HEK293 (cell line): Measurements from ENCODE around the gene LMAN2L.

ENCODE experiments used
- GFI1B ChIP-seq: fragments of 450-650 bp; formaldehyde crosslinking; IDR thresholded peaks from 2 replicates; pipeline ENCODE4 v1.5.1; 2016; ENCODE audit warnings: missing biosample characterization, missing genetic modification characterization
- GLIS2 ChIP-seq: fragments of 450-650 bp; formaldehyde crosslinking; IDR thresholded peaks from 2 replicates; pipeline ENCODE4 v1.5.1; 2016; ENCODE audit warnings: missing biosample characterization, missing genetic modification characterization
- MEIS1 ChIP-seq: sonication (generic); formaldehyde crosslinking; IDR thresholded peaks from 2 replicates; pipeline ENCODE4 v1.8.1; 2022; ENCODE audit warnings: missing genetic modification reagents, mild to moderate bottlenecking, borderline replicate concordance
- ZEB2 ChIP-seq: fragments of 450-650 bp; formaldehyde crosslinking; IDR thresholded peaks from 2 replicates; pipeline ENCODE4 v1.5.1; 2016; ENCODE audit warnings: missing biosample characterization, missing genetic modification characterization
- ZNF488 ChIP-seq: fragments of 450-650 bp; formaldehyde crosslinking; IDR thresholded peaks from 2 replicates; pipeline ENCODE4 v1.5.1; 2016; ENCODE audit warnings: missing biosample characterization, missing genetic modification characterization
- ZNF549 ChIP-seq: fragments of 450-650 bp; IDR thresholded peaks from 2 replicates; pipeline ENCODE4 v1.5.1; 2018; ENCODE audit warnings: missing biosample characterization, missing genetic modification characterization, mild to moderate bottlenecking, inconsistent platforms, moderate library complexity
- ZNF571 ChIP-seq: fragments of 450-650 bp; formaldehyde crosslinking; IDR thresholded peaks from 2 replicates; pipeline ENCODE4 v1.5.0; 2017; ENCODE audit warnings: missing biosample characterization, missing genetic modification characterization
- ZNF707 ChIP-seq: fragments of 450-650 bp; formaldehyde crosslinking; IDR thresholded peaks from 2 replicates; pipeline ENCODE4 v1.5.1; 2016; ENCODE audit warnings: missing biosample characterization, missing genetic modification characterization
- ZNF792 ChIP-seq: fragments of 450-650 bp; formaldehyde crosslinking; IDR thresholded peaks from 2 replicates; pipeline ENCODE4 v1.5.1; 2016; ENCODE audit warnings: missing biosample characterization, missing genetic modification characterization
- TF ChIP-seq, protein P1 (sequence below): fragments of 450-650 bp; formaldehyde crosslinking; IDR thresholded peaks from 2 replicates; pipeline ENCODE4 v1.5.1; 2016; ENCODE audit warnings: missing biosample characterization, missing genetic modification characterization

DNA sequence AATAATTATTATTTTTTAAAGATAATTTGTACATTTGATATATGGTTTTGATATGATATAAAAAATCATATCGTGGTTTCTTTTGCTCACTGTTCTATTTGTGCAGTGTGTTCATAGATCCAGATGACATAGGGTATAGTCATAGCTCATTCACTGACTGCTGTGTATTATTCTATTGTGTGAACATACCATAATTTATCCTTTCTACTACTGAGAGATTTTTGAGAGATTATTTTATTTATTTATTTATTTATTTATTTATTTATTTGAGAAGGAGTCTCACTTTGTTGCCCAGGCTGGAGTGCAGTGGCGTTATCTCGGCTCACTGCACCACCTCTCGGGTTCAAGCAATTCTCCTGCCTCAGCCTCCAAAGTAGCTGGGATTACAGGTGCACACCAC, 58.3 kb downstream of the LMAN2L start:
- no peak for TF ChIP-seq ZNF549
- TF ChIP-seq, protein P1, sequence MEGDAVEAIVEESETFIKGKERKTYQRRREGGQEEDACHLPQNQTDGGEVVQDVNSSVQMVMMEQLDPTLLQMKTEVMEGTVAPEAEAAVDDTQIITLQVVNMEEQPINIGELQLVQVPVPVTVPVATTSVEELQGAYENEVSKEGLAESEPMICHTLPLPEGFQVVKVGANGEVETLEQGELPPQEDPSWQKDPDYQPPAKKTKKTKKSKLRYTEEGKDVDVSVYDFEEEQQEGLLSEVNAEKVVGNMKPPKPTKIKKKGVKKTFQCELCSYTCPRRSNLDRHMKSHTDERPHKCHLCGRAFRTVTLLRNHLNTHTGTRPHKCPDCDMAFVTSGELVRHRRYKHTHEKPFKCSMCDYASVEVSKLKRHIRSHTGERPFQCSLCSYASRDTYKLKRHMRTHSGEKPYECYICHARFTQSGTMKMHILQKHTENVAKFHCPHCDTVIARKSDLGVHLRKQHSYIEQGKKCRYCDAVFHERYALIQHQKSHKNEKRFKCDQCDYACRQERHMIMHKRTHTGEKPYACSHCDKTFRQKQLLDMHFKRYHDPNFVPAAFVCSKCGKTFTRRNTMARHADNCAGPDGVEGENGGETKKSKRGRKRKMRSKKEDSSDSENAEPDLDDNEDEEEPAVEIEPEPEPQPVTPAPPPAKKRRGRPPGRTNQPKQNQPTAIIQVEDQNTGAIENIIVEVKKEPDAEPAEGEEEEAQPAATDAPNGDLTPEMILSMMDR = no peak
- TF ChIP-seq ZEB2 (tag by site-specific recombination) = no peak
- TF ChIP-seq GFI1B (tag by site-specific recombination) = no peak
- no peak for TF ChIP-seq MEIS1
- no peak for TF ChIP-seq ZNF707 (tag by site-specific recombination)
- TF ChIP-seq GLIS2 (tag by site-specific recombination) = no peak
- no peak for TF ChIP-seq ZNF792
- no peak for TF ChIP-seq ZNF488
- TF ChIP-seq ZNF571 = no peak
